Stimulated activated CD8-positive, alpha-beta memory T cell treated with anti-CD3 and anti-CD28 coated beads, Interleukin-15, amount 100 ng/mL, for 48 hours (primary cell): ENCODE measurements around the gene VPS45.
"Not testable (repeated sequence)": the region's sequence is repeated elsewhere in the genome, so short reads cannot be mapped to it uniquely, and the experiment has no call there.

Experiments used
- DNase-seq, 2 donors: peaks; one replicate each; pipeline ENCODE4 v3.0.0-alpha.2; 2020; ENCODE audit warnings: low read depth in 2 of 2

The VPS45 gene

GRCh38 chr1:150127868-150128267 is 60.3 kb downstream of the VPS45 start:
- DNase-seq, result peak; percentile 26 to 32

- DNase-seq, result no peak
Observed at GRCh38 chr1:150132372-150132771, 64.8 kb downstream of the VPS45 start.

- no peak for DNase-seq
Observed at GRCh38 chr1:150134537-150134936, 67.0 kb downstream of the VPS45 start.

DNA sequence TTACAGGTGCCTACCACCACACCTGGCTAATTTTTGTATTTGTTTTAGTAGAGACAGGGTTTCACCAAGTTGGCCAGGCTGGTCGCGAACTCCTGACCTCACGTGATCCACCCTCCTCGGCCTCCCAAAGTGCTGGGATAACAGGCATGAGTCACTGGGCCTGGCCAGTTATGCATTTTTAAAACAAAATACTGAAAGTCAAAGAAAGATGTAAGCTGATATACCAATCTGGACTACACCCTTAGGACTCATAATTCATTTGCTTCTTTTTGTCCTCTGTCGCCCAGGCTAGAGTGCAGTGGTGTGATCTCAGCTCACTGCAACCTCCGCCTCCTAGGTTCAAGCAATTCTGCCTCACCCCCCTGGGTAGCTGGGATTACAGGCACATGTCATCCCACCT is 67.8 kb downstream of the VPS45 start:
- DNase-seq, result not testable (repeated sequence)

DNA sequence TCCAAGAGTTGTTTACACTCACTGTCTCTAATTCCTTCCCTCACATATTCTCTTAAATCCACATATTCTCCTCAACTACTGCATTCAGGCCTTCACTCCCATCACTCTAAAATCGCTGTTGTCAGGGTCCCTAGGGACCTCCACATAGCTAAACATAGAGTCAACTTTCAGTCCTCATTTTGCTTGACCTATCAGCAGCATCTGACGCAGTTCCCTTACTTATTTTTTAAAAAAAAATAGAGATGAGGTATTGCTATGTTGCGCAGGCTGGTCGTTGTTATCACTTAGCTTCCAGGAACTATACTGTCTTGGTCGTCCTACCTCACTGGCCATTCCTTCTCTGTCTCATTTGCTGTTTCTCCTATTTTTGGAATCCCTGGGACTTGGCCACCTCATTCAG is 70.5 kb downstream of the VPS45 start:
- no peak for DNase-seq

DNA sequence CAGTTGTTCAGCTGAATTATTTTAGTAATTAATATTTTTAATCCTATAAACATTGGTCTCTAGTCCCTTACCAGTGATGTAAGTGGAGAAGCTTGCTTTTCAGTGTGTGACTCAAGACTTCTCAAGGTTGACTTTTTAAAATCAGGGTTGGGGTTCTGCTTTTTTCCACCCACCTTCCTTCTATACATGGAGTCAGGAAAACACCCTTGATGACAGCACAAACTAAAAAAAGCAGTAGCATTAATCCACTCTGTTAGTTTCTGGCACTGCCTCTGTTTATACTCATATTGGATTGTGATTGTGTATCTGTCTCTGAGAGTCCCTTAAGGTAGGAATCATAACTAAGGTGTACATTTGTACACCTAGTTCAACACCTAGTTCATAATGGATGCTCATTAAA is 73.9 kb downstream of the VPS45 start:
- no peak for DNase-seq

DNA sequence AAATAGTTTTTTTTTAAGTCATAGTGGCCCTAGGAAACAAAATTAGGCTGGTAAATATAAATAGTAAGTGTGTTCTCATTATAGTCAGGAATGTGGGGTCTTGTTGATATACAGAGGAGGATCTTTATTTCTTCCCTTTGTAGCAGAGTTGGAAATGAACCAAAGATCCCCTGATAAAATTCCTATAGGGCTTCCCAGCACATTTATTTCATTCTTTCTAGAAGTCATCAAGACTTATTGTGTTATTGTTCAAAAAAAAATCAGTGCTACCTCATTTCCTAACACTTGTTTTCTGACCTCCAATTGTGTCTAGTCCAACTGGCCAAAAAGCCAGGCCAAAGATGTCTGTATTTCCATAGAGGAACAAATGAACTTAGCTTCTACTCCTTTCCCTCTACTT is 74.5 kb downstream of the VPS45 start:
- no peak for DNase-seq

DNA sequence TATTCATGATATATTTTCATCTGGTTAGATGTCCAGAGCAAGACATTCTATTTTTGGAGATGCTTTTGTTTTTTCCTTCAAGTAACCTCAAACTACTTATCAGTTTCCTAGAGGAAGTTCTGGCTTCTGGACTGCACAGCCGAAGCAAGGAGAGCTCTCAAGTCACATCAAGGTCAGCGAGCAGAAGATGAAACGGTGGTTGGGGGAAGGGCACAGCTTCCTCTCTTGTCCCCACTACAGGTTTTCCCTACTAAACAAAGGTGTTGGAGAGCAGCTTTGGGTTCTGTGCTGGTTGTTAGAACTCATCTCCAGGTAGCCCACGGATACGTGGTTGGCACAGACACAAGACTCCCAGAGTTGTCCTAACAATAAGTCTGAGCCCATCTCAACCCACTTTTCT is 77.0 kb downstream of the VPS45 start:
- no peak for DNase-seq

DNA sequence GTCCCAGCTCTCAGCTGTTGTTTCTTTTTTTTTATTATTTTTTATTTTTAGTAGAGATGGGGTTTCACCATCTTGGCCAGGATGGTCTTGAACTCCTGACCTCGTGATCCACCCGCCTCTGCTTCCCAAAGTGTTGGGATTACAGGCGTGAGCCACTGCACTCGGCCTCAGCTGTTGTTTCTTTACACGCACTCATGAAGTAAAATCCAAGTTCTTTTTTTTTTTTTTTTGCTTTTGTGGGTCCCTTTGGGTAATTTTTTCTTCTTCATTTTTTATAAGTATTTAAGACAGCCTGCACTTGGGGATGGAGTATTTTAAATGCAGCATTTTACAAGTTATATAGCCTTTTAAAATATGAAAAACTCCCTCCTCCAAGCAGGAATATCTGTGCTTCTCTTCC is 78.4 kb downstream of the VPS45 start:
- DNase-seq, result not testable (repeated sequence)

GRCh38 chr1:150146849-150147542 is 79.4 kb downstream of the VPS45 start:
- no peak for DNase-seq

GRCh38 chr1:150148837-150149270 is 81.3 kb downstream of the VPS45 start:
- no peak for DNase-seq

- peak; percentile 67 to 69 for DNase-seq
Observed at GRCh38 chr1:150149271-150150132, 81.9 kb downstream of the VPS45 start, which contains the start of gene PLEKHO1. PLEKHO1 (plus strand) TSS chr1:150149916; CDS start chr1:150150258, 342 bp downstream.

GRCh38 chr1:150150133-150151021 is 82.8 kb downstream of the VPS45 start:
- DNase-seq, result no peak

- peak; percentile 41 to 49 for DNase-seq
Observed at GRCh38 chr1:150151291-150152181, 84.0 kb downstream of the VPS45 start.

GRCh38 chr1:150152182-150152536 is 84.6 kb downstream of the VPS45 start:
- DNase-seq, result no peak

- DNase-seq, result no peak
Observed at GRCh38 chr1:150152772-150153456, 85.3 kb downstream of the VPS45 start.

- no peak for DNase-seq
Observed at GRCh38 chr1:150154143-150154542, 86.6 kb downstream of the VPS45 start.

DNA sequence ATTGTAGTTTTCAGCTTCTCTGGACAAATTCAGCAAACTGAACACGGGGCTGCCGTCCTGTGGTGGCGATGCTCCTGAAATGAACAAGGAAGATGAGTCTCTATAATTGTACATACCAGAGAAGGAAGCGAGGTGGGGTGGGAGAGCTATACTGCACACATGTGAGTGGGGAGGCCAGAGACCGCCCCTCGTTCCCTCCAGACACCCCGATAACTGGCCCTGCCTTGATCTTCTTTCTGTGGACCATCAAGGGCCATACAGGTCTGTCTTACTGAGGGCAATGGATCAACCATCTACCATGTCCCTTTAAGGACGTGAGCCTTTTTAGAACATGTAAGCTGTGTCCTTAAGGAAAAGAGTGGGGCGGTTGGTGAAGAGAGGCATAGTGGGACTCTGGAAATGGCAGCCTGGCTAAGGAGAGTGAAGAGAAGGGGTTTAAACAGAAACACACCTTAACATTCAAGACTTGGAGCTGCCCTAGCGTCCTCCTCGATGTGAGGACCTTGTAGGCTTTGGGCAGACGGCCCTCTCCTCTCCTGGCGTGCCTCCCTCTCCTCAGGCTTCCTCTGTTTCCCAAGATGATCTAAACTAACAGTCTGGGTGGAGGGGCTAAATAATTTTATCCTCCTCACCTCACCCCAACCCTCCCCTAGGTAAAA is 88.0 kb downstream of the VPS45 start:
- no peak for DNase-seq

GRCh38 chr1:150156868-150157603 is 89.5 kb downstream of the VPS45 start:
- DNase-seq, result no peak
